Body of pancreas (tissue), 4 donors: ENCODE data around the gene BBOF1. TPM values are rescaled to one million over a fixed set of nuclear protein-coding genes. Genes with fewer than 3 reads are reported as not detected.
A peak's percentile ranks its signal among the peaks of the same experiment; 100 is the strongest.
"Not testable (repeated sequence)": the region's sequence is repeated elsewhere in the genome, so short reads cannot be mapped to it uniquely, and the experiment has no call there.

Experiments
- ATAC-seq: fragments of 150-250 bp; one replicate; pipeline ENCODE4 v1.9.1; 2016
- DNase-seq, 4 donors: peaks; one replicate each; pipeline ENCODE4 v3.0.0-alpha.2; 2019
- H3K27ac ChIP-seq, 4 donors: fragments of 200-600 bp; sonication (generic); 1 replicate in 3 of 4; 2 replicates in 1 of 4; pipeline versions ENCODE4 v1.5.1 to v1.6.1; 2016 to 2019; ENCODE audit warnings: mild to moderate bottlenecking in 1 of 4, mixed read lengths in 1 of 4, moderate library complexity in 1 of 4
- H3K27me3 ChIP-seq, 2 donors: fragments of 200-600 bp; sonication (generic); one replicate each; pipeline ENCODE4 v1.6.0; 2016; ENCODE audit warnings: mild to moderate bottlenecking in 1 of 2
- H3K36me3 ChIP-seq, 2 donors: fragments of 200-600 bp; sonication (generic); replicated peaks in 1 of 2; 2 replicates each; pipeline ENCODE4 v1.5.1; 2016; ENCODE audit warnings: low read depth in 2 of 2; ENCODE audit not compliant: insufficient read depth in 1 of 2
- H3K4me1 ChIP-seq: fragments of 200-600 bp; sonication (generic); one replicate; pipeline ENCODE4 v1.6.0; 2016
- H3K4me3 ChIP-seq, 2 donors: fragments of 200-600 bp; sonication (generic); 1 replicate in 1 of 2; 2 replicates in 1 of 2; pipeline ENCODE4 v1.5.1; 2016 to 2019
- H3K9me3 ChIP-seq, 3 donors: fragments of 200-600 bp; sonication (generic); 1 replicate in 2 of 3; 2 replicates in 1 of 3; pipeline ENCODE4 v1.5.1; 2016
- CTCF ChIP-seq, 7 experiments: fragments of 450-650 bp in 4 of 7; fragments of 200-600 bp in 3 of 7; sonication (generic) in 3 of 7; IDR thresholded peaks; one replicate each; pipeline ENCODE4 v1.5.1; 2016 to 2019; ENCODE audit warnings: antibody characterized with exemption in 7 of 7
- POLR2A ChIP-seq, 3 donors: fragments of 450-650 bp; IDR thresholded peaks; one replicate each; pipeline ENCODE4 v1.6.1; 2016; ENCODE audit warnings: antibody characterized with exemption in 3 of 3, mild to moderate bottlenecking in 2 of 3
- WGBS, 2 donors: methylation state at CpG; one replicate each; pipeline ENCODE4 v1.1.5; 2017; 5-methylcytosine and 5-hydroxymethylcytosine counted together
- intact Hi-C: fragments of 100-400 bp; cut with DNase I; formaldehyde crosslinking; loops from one replicate; pipeline ENCODE4 v1.15.1; 2023
- total RNA-seq, 2 donors: library from RNA; depleted of rRNA; stranded (reverse); fragments of >200 nt; gene quantifications; one replicate each; pipeline ENCODE4 v1.1.0, GENCODE V29; 2016

Gene BBOF1
- total RNA-seq, 2 donors from 2014 or later = 1.6 to 2.9 TPM

- peaks cover 26% of the 10 kb centered on the region for H3K4me1 ChIP-seq
- no peaks in the 10 kb centered on the region for H3K27me3 ChIP-seq
- H3K9me3 ChIP-seq = no peaks in the 10 kb centered on the region
- H3K4me3 ChIP-seq = no peak overlapping the region
- H3K36me3 ChIP-seq = no peaks in the 10 kb centered on the region
- intact Hi-C loops = no loop called here
- peak; percentile 21 for ATAC-seq
- TF ChIP-seq POLR2A (IDR thresholded peaks at IDR 0.05) = no peak
- no peak for TF ChIP-seq CTCF (IDR thresholded peaks at IDR 0.05)
- peak overlapping the region in 3 of 4 donors; percentile 29 to 61 (median 58) for H3K27ac ChIP-seq
- 33 to 83% methylated on average over 1 of the region's 1 CpG for WGBS, 2 donors
- no peak for DNase-seq
These were observed 21.8 kb upstream of the BBOF1 start for GRCh38 chr14:73997108-73997943.

- WGBS, 2 donors = 50 to 59% methylated on average over 7 of the region's 7 CpGs
- H3K9me3 ChIP-seq = no peaks in the 10 kb centered on the region
- ATAC-seq = no peak
- DNase-seq = no peak
- intact Hi-C loops = no loop called here
- no peaks in the 10 kb centered on the region for H3K27me3 ChIP-seq
- peaks cover 26% of the 10 kb centered on the region for H3K4me1 ChIP-seq
- peak overlapping the region in 1 of 4 donors; percentile 58 for H3K27ac ChIP-seq
- TF ChIP-seq CTCF (IDR thresholded peaks at IDR 0.05) (no peak), POLR2A (IDR thresholded peaks at IDR 0.05) (no peak)
- no peak overlapping the region for H3K4me3 ChIP-seq
- H3K36me3 ChIP-seq = no peaks in the 10 kb centered on the region
These were observed 21.2 kb upstream of the BBOF1 start for GRCh38 chr14:73997944-73998447.

- no peak for ATAC-seq
- Histone ChIP-seq H3K27ac (no peak overlapping the region), H3K4me1 (peaks cover 26% of the 10 kb centered on the region), H3K4me3 (no peak overlapping the region), H3K9me3 (no peaks in the 10 kb centered on the region), H3K27me3 (no peaks in the 10 kb centered on the region), H3K36me3 (no peaks in the 10 kb centered on the region)
- WGBS, 2 donors = 80 to 82% methylated on average over 2 of the region's 2 CpGs
- intact Hi-C loops = no loop called here
- TF ChIP-seq CTCF (IDR thresholded peaks at IDR 0.05) = no peak
- TF ChIP-seq POLR2A (IDR thresholded peaks at IDR 0.05) = no peak
- no peak for DNase-seq
These were observed 20.4 kb upstream of the BBOF1 start for GRCh38 chr14:73998726-73999125.

GRCh38 chr14:74005664-74006063 is 13.5 kb upstream of the BBOF1 start:
- H3K27me3 ChIP-seq, H3K4me1 ChIP-seq, intact Hi-C loops, H3K9me3 ChIP-seq, H3K36me3 ChIP-seq, DNase-seq, H3K27ac ChIP-seq, H3K4me3 ChIP-seq, ATAC-seq: not testable (repeated sequence)
- 96 to 98% methylated on average over 3 of the region's 3 CpGs for WGBS, 2 donors

GRCh38 chr14:74008843-74009499 is 10.2 kb upstream of the BBOF1 start:
- H3K9me3 ChIP-seq = no peaks in the 10 kb centered on the region
- intact Hi-C loops = no loop called here
- no peak for ATAC-seq
- no peaks in the 10 kb centered on the region for H3K4me1 ChIP-seq
- DNase-seq = no peak
- H3K27me3 ChIP-seq = no peaks in the 10 kb centered on the region
- 72 to 77% methylated on average over 2 of the region's 2 CpGs for WGBS, 2 donors
- no peaks in the 10 kb centered on the region for H3K36me3 ChIP-seq
- TF ChIP-seq CTCF (IDR thresholded peaks at IDR 0.05) = no peak
- TF ChIP-seq POLR2A (IDR thresholded peaks at IDR 0.05) = no peak
- no peak overlapping the region for H3K4me3 ChIP-seq
- H3K27ac ChIP-seq = no peak overlapping the region
